ENCODE measurements around the gene ERG.
A peak's percentile ranks its signal among the peaks of the same experiment; 100 is the strongest.

Gene ERG

GRCh38 chr21:38471766-38472165 lies 26.5 kb downstream of the ERG start:
- no peak for DNase-seq

DNA sequence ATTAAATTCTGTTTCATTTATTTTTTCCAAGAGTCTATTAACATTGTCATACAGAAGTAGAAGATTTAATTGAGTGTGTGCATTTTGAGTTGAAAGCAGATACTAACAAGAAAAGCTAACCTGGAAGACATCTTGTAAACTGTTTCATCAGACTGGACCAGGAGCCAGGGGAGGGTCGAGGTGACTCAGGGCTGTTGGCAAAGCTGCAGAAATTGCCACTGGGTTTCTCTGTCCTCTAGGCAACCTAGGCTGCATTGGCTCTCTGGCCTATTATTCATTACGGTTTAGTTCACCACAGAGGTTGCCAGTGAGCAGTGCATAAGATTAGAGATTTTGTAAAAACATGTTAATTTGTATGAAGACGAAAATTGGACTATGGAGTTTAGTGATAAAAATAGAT lies 27.5 kb downstream of the ERG start:
- DNase-seq, result no peak

- DNase-seq, result no peak
Observed at GRCh38 chr21:38469642-38470041, 28.6 kb downstream of the ERG start.

DNA sequence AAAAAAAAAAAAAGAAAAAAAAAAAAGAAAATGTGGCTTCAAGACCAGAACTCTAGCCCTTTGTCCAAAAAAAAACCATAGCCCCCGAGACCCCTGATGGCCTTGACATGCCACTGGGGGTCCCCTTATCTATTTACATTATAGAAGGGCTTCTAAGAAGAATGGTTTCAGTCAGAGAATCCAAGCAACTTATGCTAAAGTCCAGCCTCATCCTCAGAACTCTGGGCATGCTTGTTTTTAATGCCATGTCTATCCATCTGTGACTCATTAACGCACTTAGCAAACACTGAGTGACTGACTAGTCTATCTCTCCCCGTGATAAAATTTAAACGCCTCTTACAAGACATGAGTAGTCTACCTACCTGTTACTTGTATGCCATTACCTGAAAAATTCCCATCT lies 29.3 kb downstream of the ERG start:
- DNase-seq, result no peak

DNA sequence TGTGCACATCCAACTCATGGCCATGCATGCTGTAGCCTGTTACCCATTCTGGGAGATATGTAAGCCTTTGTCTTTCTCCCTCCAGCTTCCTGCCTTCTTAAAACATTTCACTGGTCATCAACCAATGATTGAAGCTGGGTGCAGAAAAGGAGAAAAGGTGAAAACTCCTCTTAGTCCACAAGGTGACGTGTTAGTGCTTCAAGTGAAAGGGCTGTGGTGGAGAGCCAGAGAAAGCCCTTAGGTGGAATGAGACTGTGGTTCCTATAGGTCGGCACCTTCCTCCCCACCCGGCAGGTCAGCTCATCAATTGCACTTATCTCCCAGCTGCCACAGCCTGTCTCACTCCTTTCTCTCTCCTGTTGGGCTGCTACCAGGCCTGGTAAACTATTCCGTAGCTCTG lies 30.4 kb downstream of the ERG start:
- no peak for DNase-seq

DNA sequence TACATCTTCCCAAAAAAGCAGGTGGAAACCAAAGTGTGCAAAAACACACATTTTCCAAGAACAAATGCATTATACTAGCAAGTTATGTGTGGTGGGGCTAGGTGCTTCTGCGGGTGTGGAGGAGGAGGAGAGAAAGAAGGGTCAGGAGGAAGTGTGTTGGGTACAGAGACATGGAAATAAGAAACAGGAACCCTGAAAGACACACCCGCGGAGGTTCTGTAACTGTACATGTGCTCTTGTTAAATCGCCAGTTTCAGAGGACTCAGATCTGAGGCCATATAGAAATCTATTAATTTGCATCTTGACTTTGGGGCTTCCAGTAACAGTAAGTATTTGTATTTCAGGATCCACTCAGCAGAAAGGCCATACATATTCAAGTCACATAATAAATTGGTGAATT lies 30.9 kb downstream of the ERG start:
- no peak for DNase-seq

GRCh38 chr21:38460171-38460742 lies 38.0 kb downstream of the ERG start:
- DNase-seq, result peak; percentile 61

- no peak for DNase-seq
Observed at GRCh38 chr21:38459490-38459889, 38.8 kb downstream of the ERG start.

DNA sequence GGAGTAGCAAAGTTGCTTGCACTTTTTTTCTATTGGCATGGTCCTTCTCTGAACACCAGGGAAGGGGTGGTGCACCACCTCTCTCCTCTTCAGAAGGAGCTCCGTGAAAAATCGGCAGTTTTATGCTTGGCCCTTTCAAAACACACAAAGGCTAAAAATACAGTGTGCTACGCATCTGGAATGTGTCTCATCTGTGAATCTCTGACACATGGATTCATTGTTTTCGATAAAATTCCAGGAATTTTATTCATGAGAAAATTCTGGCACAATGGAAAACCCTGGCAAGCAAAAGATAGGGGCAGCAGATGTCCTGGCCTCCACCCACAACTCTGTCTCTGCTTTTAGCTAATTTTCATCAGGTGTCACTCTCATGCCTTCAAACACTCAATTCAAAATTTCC lies 42.9 kb downstream of the ERG start:
- no peak for DNase-seq

GRCh38 chr21:38454702-38455101 lies 43.6 kb downstream of the ERG start:
- no peak for DNase-seq

- DNase-seq, result no peak
Observed at GRCh38 chr21:38454161-38454560, 44.1 kb downstream of the ERG start.

DNA sequence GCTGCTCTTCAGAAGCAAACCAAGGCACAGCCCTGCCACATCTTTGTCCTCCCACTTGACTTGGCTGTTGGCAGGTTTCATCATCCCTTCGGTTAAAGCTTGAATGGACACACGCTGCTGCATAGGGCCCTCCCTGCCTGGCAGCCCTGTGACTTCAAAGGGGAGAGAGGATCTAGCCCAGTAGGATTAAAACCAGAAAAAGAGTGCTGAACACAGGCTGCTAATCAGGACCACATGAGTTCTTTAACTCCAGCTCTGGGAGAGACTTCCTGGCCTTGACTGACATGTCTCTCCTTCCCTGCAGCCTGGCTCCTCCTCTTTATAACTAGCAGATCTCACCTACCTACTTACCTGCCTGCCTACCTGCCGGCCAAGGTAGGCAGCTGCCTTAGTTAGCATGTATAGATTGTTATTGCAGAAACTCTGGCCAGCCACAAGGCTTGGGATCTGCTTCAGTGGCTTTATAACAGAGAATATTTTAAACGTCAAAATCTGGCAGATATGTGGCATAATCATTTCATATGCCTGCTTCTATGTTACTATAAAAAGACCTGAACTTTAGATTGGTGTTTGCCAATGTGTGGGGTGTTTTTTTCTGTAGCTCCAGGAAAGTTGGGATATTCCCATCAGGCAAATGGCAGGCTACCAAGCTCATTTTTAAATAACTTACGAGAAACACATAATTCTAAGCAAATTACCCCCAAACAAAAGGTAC lies 49.4 kb downstream of the ERG start:
- no peak for DNase-seq

- DNase-seq, result no peak
Observed at GRCh38 chr21:38447611-38448010, 50.7 kb downstream of the ERG start.

GRCh38 chr21:38444691-38445090 lies 53.6 kb downstream of the ERG start:
- no peak for DNase-seq

DNA sequence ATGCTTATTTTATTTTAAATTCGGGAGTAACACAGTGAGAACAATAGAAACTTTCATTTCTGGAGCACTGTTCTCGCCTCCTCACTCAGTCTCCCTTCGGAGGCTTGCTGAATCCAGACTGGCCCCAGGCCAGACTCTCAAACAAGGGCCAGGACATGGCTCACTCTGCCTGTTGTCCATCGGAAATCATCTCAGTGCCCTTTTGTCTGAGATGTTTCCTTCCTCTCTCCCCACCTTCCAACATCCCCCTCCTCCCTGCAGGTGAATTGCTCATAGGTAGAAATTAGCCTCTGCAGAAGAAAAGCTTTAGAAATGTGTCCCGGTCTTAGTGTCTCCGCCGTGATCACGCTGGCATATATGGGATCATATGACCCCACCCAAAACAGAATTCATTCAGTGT lies 55.2 kb downstream of the ERG start:
- DNase-seq, result no peak

DNA sequence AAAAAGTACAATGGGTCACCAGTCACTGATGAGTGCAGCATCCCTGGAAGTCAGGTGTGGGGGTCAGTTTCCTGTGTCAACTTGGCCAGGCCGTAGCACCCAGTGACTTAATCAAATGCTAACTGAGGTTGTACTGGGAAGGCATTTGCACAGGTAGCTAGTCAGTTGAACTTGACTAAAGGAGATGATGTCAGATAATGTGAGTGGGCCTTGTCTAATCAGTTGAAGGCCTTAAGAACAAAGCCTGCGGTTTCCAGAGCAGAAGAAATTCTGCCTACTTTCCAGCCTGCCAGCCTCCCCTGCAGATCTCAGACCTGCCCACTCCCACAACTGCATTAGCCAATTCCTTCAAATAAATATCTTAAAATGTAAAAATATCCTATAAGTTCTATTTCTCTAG lies 57.1 kb downstream of the ERG start:
- DNase-seq, result no peak

GRCh38 chr21:38440746-38441145 lies 57.5 kb downstream of the ERG start:
- peak; percentile 90 for DNase-seq

DNA sequence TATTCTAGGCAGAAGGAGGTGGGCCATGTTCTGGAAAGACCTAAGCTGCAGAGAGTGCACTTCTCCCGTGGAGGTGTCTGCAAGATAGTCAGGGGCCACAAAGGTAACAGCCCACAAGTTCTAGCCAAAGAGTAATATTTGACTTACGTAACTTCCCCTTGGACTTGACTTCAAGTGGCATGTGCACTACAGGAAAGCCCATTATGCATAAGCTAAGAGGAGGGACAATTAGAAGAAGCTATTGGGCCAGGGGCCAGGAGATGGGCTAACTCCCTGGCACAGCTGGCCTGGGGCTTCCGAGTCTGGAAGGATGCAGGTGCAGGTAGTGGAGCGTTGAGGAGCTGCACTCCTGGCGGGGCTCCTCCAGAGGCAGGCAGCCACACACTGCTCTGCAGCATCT lies 58.3 kb downstream of the ERG start:
- no peak for DNase-seq

- DNase-seq, result no peak
Observed at GRCh38 chr21:38439426-38439825, 58.9 kb downstream of the ERG start.

DNA sequence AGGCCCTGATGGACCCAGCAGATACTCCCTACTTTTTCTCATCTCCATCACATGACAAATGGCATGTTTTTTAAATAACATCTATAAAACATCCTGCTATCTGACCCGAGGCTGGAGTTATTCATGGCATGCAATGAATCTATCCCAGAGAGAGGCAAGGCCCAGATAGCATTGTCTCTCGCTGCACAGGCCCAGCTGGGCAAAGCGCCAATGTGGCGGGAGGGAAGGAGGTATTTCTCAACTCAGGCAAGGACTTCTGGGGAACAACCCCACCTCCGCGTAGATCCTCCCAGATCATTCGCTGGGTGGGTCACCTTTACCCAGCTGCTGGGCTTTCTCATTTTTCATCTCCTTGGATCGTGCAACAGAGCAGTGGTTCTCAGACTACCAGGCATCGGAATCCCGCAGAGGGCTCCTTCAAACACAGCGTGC lies 59.8 kb downstream of the ERG start:
- DNase-seq, result peak; percentile 99

- DNase-seq, result no peak
Observed at GRCh38 chr21:38436341-38436740, 61.9 kb downstream of the ERG start.

GRCh38 chr21:38434913-38435533 lies 63.3 kb downstream of the ERG start:
- DNase-seq, result no peak

- DNase-seq, result no peak
Observed at GRCh38 chr21:38433471-38433870, 64.8 kb downstream of the ERG start.

DNA sequence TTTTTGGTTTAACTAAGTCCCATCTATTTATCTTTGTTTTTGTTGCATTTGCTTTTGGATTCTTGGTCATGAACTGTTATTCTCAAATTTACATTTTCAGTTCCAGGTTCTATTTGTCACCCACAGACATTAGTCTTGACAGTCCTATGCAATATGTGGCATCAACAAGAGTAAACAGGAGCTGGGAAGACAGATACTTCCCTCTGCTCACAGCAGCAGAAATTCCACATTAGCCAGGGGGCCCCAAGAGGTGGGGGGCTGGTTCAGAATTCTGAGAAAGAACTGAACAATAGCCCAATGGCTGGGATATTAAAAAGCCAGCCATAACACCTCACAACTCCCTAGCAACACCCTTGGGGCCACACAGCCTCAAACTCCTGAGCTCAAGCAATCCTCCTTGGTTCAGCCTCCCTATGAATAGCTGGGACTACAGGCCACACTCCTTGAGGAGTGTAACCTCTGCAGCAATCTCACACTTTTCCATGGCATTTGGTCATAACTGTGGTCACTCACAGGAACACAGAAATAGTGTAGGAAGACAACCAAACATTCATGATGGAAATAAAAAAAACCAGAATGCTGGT lies 67.8 kb downstream of the ERG start:
- DNase-seq, result no peak
